Neural crest cell (in vitro differentiated cells): ENCODE measurements around the gene PRSS27. TPM values are rescaled to one million over a fixed set of nuclear protein-coding genes. Genes with fewer than 3 reads are reported as not detected.

Experiments
- DNase-seq: peaks from one replicate; pipeline ENCODE4 v3.0.0; 2021; ENCODE audit warnings: low read depth, mixed read lengths, low spot score
- H3K27ac Mint-ChIP-seq: one replicate; pipeline ENCODE4 v1.8.0; 2021; ENCODE audit warnings: mild to moderate bottlenecking, mixed read lengths; ENCODE audit not compliant: unreplicated experiment
- H3K27me3 Mint-ChIP-seq: 2 replicates; pipeline ENCODE4 v1.8.0; 2021; ENCODE audit warnings: low read depth, mild to moderate bottlenecking, mixed read lengths
- H3K36me3 Mint-ChIP-seq: 2 replicates; pipeline ENCODE4 v1.8.0; 2021; ENCODE audit warnings: low read depth, mild to moderate bottlenecking, mixed read lengths
- H3K4me1 Mint-ChIP-seq: 2 replicates; pipeline ENCODE4 v1.8.0; 2021; ENCODE audit warnings: mixed read lengths
- H3K4me3 Mint-ChIP-seq: one replicate; pipeline ENCODE4 v1.8.0; 2021; ENCODE audit warnings: mild to moderate bottlenecking, mixed read lengths
- H3K9me3 Mint-ChIP-seq: 2 replicates; pipeline ENCODE4 v1.8.0; 2021; ENCODE audit warnings: mixed read lengths
- total RNA-seq: library from RNA; stranded (reverse); gene quantifications from 2 replicates; pipeline ENCODE4 v1.2.1, GENCODE V29; 2021
- TF ChIP-seq, protein P1 (sequence below): fragments of 200-600 bp; sonication (generic); conservative IDR thresholded peaks from 2 replicates; pipeline ENCODE4 v1.5.0; 2021; ENCODE audit warnings: antibody characterized with exemption, mild to moderate bottlenecking

Gene PRSS27
- total RNA-seq, 1 donor from 2014 or later, result 7.8 TPM

DNA sequence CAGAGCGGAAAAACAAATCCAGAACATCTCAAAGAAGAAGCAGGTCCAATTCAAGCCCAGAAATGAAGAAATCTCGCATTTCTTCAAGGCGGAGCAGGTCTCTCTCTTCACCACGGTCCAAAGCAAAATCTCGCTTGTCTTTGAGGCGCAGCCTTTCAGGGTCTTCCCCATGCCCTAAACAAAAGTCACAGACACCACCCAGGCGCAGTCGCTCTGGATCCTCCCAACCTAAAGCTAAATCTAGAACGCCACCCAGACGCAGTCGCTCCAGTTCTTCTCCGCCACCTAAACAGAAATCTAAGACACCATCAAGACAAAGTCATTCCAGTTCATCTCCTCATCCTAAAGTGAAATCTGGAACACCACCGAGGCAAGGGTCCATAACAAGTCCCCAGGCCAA lies 42.7 kb upstream of the PRSS27 start:
- Mint-ChIP-seq H3K4me3 (peak overlapping the region; percentile 13), H3K27ac (no peak overlapping the region), H3K9me3 (peaks cover 35% of the 10 kb centered on the region), H3K36me3 (peaks cover 91% of the 10 kb centered on the region), H3K4me1 (peaks cover under 1% of the 10 kb centered on the region), H3K27me3 (no peaks in the 10 kb centered on the region)
- TF ChIP-seq, protein P1, sequence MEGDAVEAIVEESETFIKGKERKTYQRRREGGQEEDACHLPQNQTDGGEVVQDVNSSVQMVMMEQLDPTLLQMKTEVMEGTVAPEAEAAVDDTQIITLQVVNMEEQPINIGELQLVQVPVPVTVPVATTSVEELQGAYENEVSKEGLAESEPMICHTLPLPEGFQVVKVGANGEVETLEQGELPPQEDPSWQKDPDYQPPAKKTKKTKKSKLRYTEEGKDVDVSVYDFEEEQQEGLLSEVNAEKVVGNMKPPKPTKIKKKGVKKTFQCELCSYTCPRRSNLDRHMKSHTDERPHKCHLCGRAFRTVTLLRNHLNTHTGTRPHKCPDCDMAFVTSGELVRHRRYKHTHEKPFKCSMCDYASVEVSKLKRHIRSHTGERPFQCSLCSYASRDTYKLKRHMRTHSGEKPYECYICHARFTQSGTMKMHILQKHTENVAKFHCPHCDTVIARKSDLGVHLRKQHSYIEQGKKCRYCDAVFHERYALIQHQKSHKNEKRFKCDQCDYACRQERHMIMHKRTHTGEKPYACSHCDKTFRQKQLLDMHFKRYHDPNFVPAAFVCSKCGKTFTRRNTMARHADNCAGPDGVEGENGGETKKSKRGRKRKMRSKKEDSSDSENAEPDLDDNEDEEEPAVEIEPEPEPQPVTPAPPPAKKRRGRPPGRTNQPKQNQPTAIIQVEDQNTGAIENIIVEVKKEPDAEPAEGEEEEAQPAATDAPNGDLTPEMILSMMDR, result no peak
- no peak for DNase-seq

GRCh38 chr16:2761886-2762583 lies 42.0 kb upstream of the PRSS27 start:
- peak overlapping the region; percentile 13 for H3K4me3 Mint-ChIP-seq
- no peak overlapping the region for H3K27ac Mint-ChIP-seq
- peaks cover 6% of the 10 kb centered on the region for H3K4me1 Mint-ChIP-seq
- no peak for DNase-seq
- TF ChIP-seq, protein P1, result no peak
- H3K9me3 Mint-ChIP-seq, result peaks cover 35% of the 10 kb centered on the region
- H3K27me3 Mint-ChIP-seq, result no peaks in the 10 kb centered on the region
- H3K36me3 Mint-ChIP-seq, result peaks cover 94% of the 10 kb centered on the region

- Mint-ChIP-seq H3K27ac (no peak overlapping the region), H3K9me3 (peaks cover 35% of the 10 kb centered on the region), H3K27me3 (no peaks in the 10 kb centered on the region), H3K4me1 (peaks cover 11% of the 10 kb centered on the region), H3K4me3 (no peak overlapping the region), H3K36me3 (peaks cover 94% of the 10 kb centered on the region)
- DNase-seq, result no peak
- TF ChIP-seq, protein P1, result no peak
Observed at GRCh38 chr16:2761472-2761871, 41.4 kb upstream of the PRSS27 start.

GRCh38 chr16:2757344-2757743 lies 37.3 kb upstream of the PRSS27 start:
- peaks cover 18% of the 10 kb centered on the region for H3K9me3 Mint-ChIP-seq
- H3K27ac Mint-ChIP-seq, result no peak overlapping the region
- peaks cover 8% of the 10 kb centered on the region for H3K27me3 Mint-ChIP-seq
- H3K4me1 Mint-ChIP-seq, result peaks cover 41% of the 10 kb centered on the region
- H3K36me3 Mint-ChIP-seq, result peaks cover 70% of the 10 kb centered on the region
- no peak for DNase-seq
- TF ChIP-seq, protein P1, result no peak
- peak overlapping the region; percentile 78 for H3K4me3 Mint-ChIP-seq

GRCh38 chr16:2756288-2757015 lies 36.4 kb upstream of the PRSS27 start:
- H3K36me3 Mint-ChIP-seq, result peaks cover 61% of the 10 kb centered on the region
- no peak overlapping the region for H3K27ac Mint-ChIP-seq
- peaks cover 11% of the 10 kb centered on the region for H3K9me3 Mint-ChIP-seq
- DNase-seq, result no peak
- peaks cover 45% of the 10 kb centered on the region for H3K4me1 Mint-ChIP-seq
- peak overlapping the region; percentile 78 for H3K4me3 Mint-ChIP-seq
- TF ChIP-seq, protein P1, result no peak
- peaks cover 11% of the 10 kb centered on the region for H3K27me3 Mint-ChIP-seq
